Breast epithelium (tissue), 4 donors: ENCODE data around the gene BZW2. TPM values are rescaled to one million over a fixed set of nuclear protein-coding genes. Genes with fewer than 3 reads are reported as not detected.
A peak's percentile ranks its signal among the peaks of the same experiment; 100 is the strongest.

Experiments
- DNase-seq, 2 donors: peaks; one replicate each; pipeline ENCODE4 v3.0.0-alpha.2; 2019; ENCODE audit warnings: low spot score in 2 of 2
- H3K27ac ChIP-seq, 2 donors: fragments of 200-600 bp; sonication (generic) in 1 of 2; one replicate each; pipeline ENCODE4 v1.5.1; 2016 to 2019; ENCODE audit warnings: mild to moderate bottlenecking in 1 of 2
- H3K27me3 ChIP-seq, 2 donors: fragments of 200-600 bp; sonication (generic) in 1 of 2; one replicate each; pipeline versions ENCODE4 v1.5.1 to v1.6.0; 2017 to 2019; ENCODE audit warnings: control low read depth in 1 of 2, mild to moderate bottlenecking in 1 of 2
- H3K36me3 ChIP-seq: fragments of 200-600 bp; one replicate; pipeline ENCODE4 v1.5.1; 2019
- H3K4me1 ChIP-seq, 2 donors: fragments of 200-600 bp; sonication (generic); one replicate each; pipeline ENCODE4 v1.5.1; 2016 to 2019; ENCODE audit warnings: control low read depth in 1 of 2
- H3K4me3 ChIP-seq, 3 donors: fragments of 200-600 bp; sonication (generic); 1 replicate in 2 of 3; 2 replicates in 1 of 3; pipeline ENCODE4 v1.5.1; 2016 to 2019; ENCODE audit warnings: mild to moderate bottlenecking in 3 of 3, moderate library complexity in 2 of 3
- H3K9me3 ChIP-seq, 2 donors: fragments of 200-600 bp; sonication (generic) in 1 of 2; one replicate each; pipeline ENCODE4 v1.5.1; 2016 to 2019; ENCODE audit warnings: control low read depth in 1 of 2
- CTCF ChIP-seq, 3 donors: fragments of 450-650 bp; IDR thresholded peaks; one replicate each; pipeline ENCODE4 v1.5.1; 2016 to 2017; ENCODE audit warnings: antibody characterized with exemption in 3 of 3, mild to moderate bottlenecking in 3 of 3, moderate library complexity in 3 of 3
- POLR2A ChIP-seq: fragments of 450-650 bp; IDR thresholded peaks from one replicate; pipeline ENCODE4 v1.6.1; 2016; ENCODE audit warnings: antibody characterized with exemption, mild to moderate bottlenecking, moderate library complexity
- POLR2AphosphoS5 ChIP-seq, 3 donors: sonication (generic); formaldehyde crosslinking; IDR thresholded peaks; one replicate each; pipeline ENCODE4 v1.6.1; 2017; ENCODE audit warnings: antibody characterized with exemption in 3 of 3
- intact Hi-C: fragments of 100-400 bp; cut with DNase I; formaldehyde crosslinking; loops from one replicate; pipeline ENCODE4 v1.15.1; 2023; ENCODE audit warnings: low total_unique reads
- total RNA-seq, 3 donors: library from RNA; depleted of rRNA; stranded (reverse); fragments of >200 nt; gene quantifications; one replicate each; pipeline ENCODE4 v1.1.0, GENCODE V29; 2016

The BZW2 gene
- 10 to 100 TPM; 55.7 to 68.8 (median 68.2) TPM for total RNA-seq

- H3K9me3 ChIP-seq, result no peaks in the 10 kb centered on the region
- peak within 1 kb of the TSS; percentile 90 to 97 for H3K27ac ChIP-seq
- peak within 1 kb of the TSS; percentile 90 to 96 (median 93) for H3K4me3 ChIP-seq
- no peaks in the 10 kb centered on the region for H3K36me3 ChIP-seq
- TF ChIP-seq POLR2AphosphoS5 (IDR thresholded peaks at IDR 0.05) (peak; percentile 87 to 97 (median 94)), CTCF (IDR thresholded peaks at IDR 0.05) (peak in 1 of 3 donors; percentile 31), POLR2A (peak; percentile 90)
- intact Hi-C loops, result no loop called here
- peak; percentile 93 to 96 for DNase-seq
- no peaks in the 10 kb centered on the region for H3K27me3 ChIP-seq
- peaks cover 0 to 21% of the 10 kb centered on the region in 2 donors for H3K4me1 ChIP-seq
These were observed at the start of gene BZW2, which contains the start of gene ANKMY2 for GRCh38 chr7:16645593-16646471. Gene BZW2 (plus strand): TSS chr7:16646181. CDS start chr7:16665444, 19,263 bp downstream. Gene ANKMY2 (minus strand): TSS chr7:16645754. CDS start chr7:16645573, 181 bp downstream.

- intact Hi-C loops, result no loop called here
- H3K36me3 ChIP-seq, result peaks cover 5% of the 10 kb centered on the region
These were observed 48.0 kb upstream of the BZW2 start for GRCh38 chr7:16598015-16598414.

GRCh38 chr7:16599860-16600259, 46.1 kb upstream of the BZW2 start:
- intact Hi-C loops, result no loop called here
- DNase-seq, result no peak
- TF ChIP-seq POLR2AphosphoS5 (IDR thresholded peaks at IDR 0.05), result no peak
- no peak for TF ChIP-seq CTCF (IDR thresholded peaks at IDR 0.05)
- no peak for TF ChIP-seq POLR2A
- H3K36me3 ChIP-seq, result peaks cover 5% of the 10 kb centered on the region
- H3K4me1 ChIP-seq, result no peaks in the 10 kb centered on the region
- H3K4me3 ChIP-seq, result no peak overlapping the region
- no peaks in the 10 kb centered on the region for H3K9me3 ChIP-seq
- no peaks in the 10 kb centered on the region for H3K27me3 ChIP-seq
- no peak overlapping the region for H3K27ac ChIP-seq

More at GRCh38 chr7:16598015-16598414, 48.0 kb upstream of the BZW2 start:
- TF ChIP-seq POLR2AphosphoS5 (IDR thresholded peaks at IDR 0.05) (no peak), POLR2A (no peak), CTCF (IDR thresholded peaks at IDR 0.05) (no peak)
- H3K27me3 ChIP-seq, result no peaks in the 10 kb centered on the region
- H3K4me3 ChIP-seq, result no peak overlapping the region
- no peaks in the 10 kb centered on the region for H3K4me1 ChIP-seq
- no peaks in the 10 kb centered on the region for H3K9me3 ChIP-seq
- H3K27ac ChIP-seq, result no peak overlapping the region
- DNase-seq, result no peak

- H3K4me3 ChIP-seq, result no peak overlapping the region
- H3K27me3 ChIP-seq, result no peaks in the 10 kb centered on the region
- no peak for TF ChIP-seq POLR2AphosphoS5 (IDR thresholded peaks at IDR 0.05)
- no peak for TF ChIP-seq CTCF (IDR thresholded peaks at IDR 0.05)
- TF ChIP-seq POLR2A, result no peak
- peaks cover 5% of the 10 kb centered on the region for H3K36me3 ChIP-seq
- H3K27ac ChIP-seq, result no peak overlapping the region
- no peaks in the 10 kb centered on the region for H3K9me3 ChIP-seq
- no peaks in the 10 kb centered on the region for H3K4me1 ChIP-seq
- intact Hi-C loops, result no loop called here
- DNase-seq, result no peak
These were observed 42.3 kb upstream of the BZW2 start for GRCh38 chr7:16603633-16604032.

GRCh38 chr7:16604054-16604453, 41.9 kb upstream of the BZW2 start:
- DNase-seq, result no peak
- Histone ChIP-seq H3K9me3 (no peaks in the 10 kb centered on the region), H3K36me3 (peaks cover 5% of the 10 kb centered on the region), H3K27ac (no peak overlapping the region), H3K4me3 (no peak overlapping the region), H3K27me3 (no peaks in the 10 kb centered on the region), H3K4me1 (no peaks in the 10 kb centered on the region)
- intact Hi-C loops, result no loop called here
- TF ChIP-seq CTCF (IDR thresholded peaks at IDR 0.05) (peak in 1 of 3 donors; percentile 16), POLR2AphosphoS5 (IDR thresholded peaks at IDR 0.05) (no peak)
